Uterus (tissue), 4 donors: ENCODE results near the gene APOL4. TPM values are rescaled to one million over a fixed set of nuclear protein-coding genes. Genes with fewer than 3 reads are reported as not detected.

ENCODE experiments used
- DNase-seq, 2 donors: peaks; one replicate each; pipeline ENCODE4 v3.0.0-alpha.2; 2019 to 2020
- H3K27ac ChIP-seq, 2 donors: fragments of 200-600 bp; sonication (generic); 1 replicate in 1 of 2; 2 replicates in 1 of 2; pipeline ENCODE4 v1.5.1; 2016 to 2018
- H3K27me3 ChIP-seq, 2 donors: fragments of 200-600 bp; sonication (generic); one replicate each; pipeline ENCODE4 v1.5.1; 2018 to 2019; ENCODE audit warnings: control low read depth in 1 of 2
- H3K36me3 ChIP-seq, 2 donors: fragments of 200-600 bp; sonication (generic); one replicate each; pipeline ENCODE4 v1.5.1; 2019; ENCODE audit warnings: control low read depth in 1 of 2
- H3K4me1 ChIP-seq, 2 donors: fragments of 200-600 bp; sonication (generic); one replicate each; pipeline ENCODE4 v1.5.1; 2018 to 2019; ENCODE audit warnings: control low read depth in 1 of 2
- H3K4me3 ChIP-seq, 2 donors: fragments of 200-600 bp; sonication (generic); 1 replicate in 1 of 2; 2 replicates in 1 of 2; pipeline ENCODE4 v1.5.1; 2018 to 2019; ENCODE audit warnings: mild to moderate bottlenecking in 1 of 2
- H3K9me3 ChIP-seq, 2 donors: fragments of 200-600 bp; sonication (generic); one replicate each; pipeline ENCODE4 v1.5.1; 2019; ENCODE audit warnings: control low read depth in 1 of 2
- CTCF ChIP-seq, 4 experiments: fragments of 200-600 bp in 2 of 4; fragments of 450-650 bp in 2 of 4; sonication (generic) in 2 of 4; IDR thresholded peaks; one replicate each; pipeline ENCODE4 v1.5.1; 2016 to 2019; ENCODE audit warnings: antibody characterized with exemption in 4 of 4, mild to moderate bottlenecking in 2 of 4, moderate library complexity in 1 of 4
- POLR2A ChIP-seq, 2 donors: fragments of 450-650 bp; IDR thresholded peaks; one replicate each; pipeline ENCODE4 v1.6.1; 2016; ENCODE audit warnings: antibody characterized with exemption in 2 of 2, mild to moderate bottlenecking in 1 of 2, moderate library complexity in 1 of 2
- intact Hi-C: fragments of 100-400 bp; cut with DNase I; formaldehyde crosslinking; loops from one replicate; pipeline ENCODE4 v1.15.1; 2023; ENCODE audit warnings: low total_unique reads
- total RNA-seq, 4 donors: library from RNA; depleted of rRNA in 3 of 4; stranded (reverse); fragments of >200 nt in 3 of 4; gene quantifications; one replicate each; pipeline versions ENCODE4 v1.1.0 to v1.2.4, GENCODE V29; 2014 to 2023
- donor health status: DM: yes; HTN: yes; CAD: no.

Gene APOL4
- total RNA-seq, 4 donors from 2014 or later, result 1.0 to 35.2 (median 16.9) TPM; not detected in 1

GRCh38 chr22:36144886-36145541, 56.6 kb downstream of the APOL4 start:
- TF ChIP-seq CTCF (IDR thresholded peaks at IDR 0.05) (peak; percentile 76 to 85 (median 79)), POLR2A (IDR thresholded peaks at IDR 0.05) (no peak)
- intact Hi-C loops, result loop anchor here (2.0 kb wide), 1 partner anchor 36 kb away; no protein-coding TSS in a partner anchor
- no peaks in the 10 kb centered on the region for H3K27me3 ChIP-seq
- H3K4me3 ChIP-seq, result no peak overlapping the region
- DNase-seq, result peak; percentile 66 to 76
- H3K27ac ChIP-seq, result peak overlapping the region; percentile 28 to 40
- no peaks in the 10 kb centered on the region for H3K4me1 ChIP-seq
- no peaks in the 10 kb centered on the region for H3K36me3 ChIP-seq
- H3K9me3 ChIP-seq, result no peaks in the 10 kb centered on the region

- intact Hi-C loops, result loop anchor here (2.0 kb wide), 1 partner anchor 37 kb away; no protein-coding TSS in a partner anchor
- TF ChIP-seq POLR2A (IDR thresholded peaks at IDR 0.05) (no peak), CTCF (IDR thresholded peaks at IDR 0.05) (no peak)
- no peaks in the 10 kb centered on the region for H3K4me1 ChIP-seq
- H3K27me3 ChIP-seq, result no peaks in the 10 kb centered on the region
- no peaks in the 10 kb centered on the region for H3K36me3 ChIP-seq
- H3K27ac ChIP-seq, result no peak overlapping the region
- no peak overlapping the region for H3K4me3 ChIP-seq
- no peaks in the 10 kb centered on the region for H3K9me3 ChIP-seq
- DNase-seq, result no peak
Observed at GRCh38 chr22:36143956-36144355, 57.7 kb downstream of the APOL4 start.

GRCh38 chr22:36143066-36143815, 58.4 kb downstream of the APOL4 start:
- Histone ChIP-seq H3K27me3 (no peaks in the 10 kb centered on the region), H3K27ac (no peak overlapping the region), H3K4me3 (no peak overlapping the region), H3K9me3 (no peaks in the 10 kb centered on the region), H3K36me3 (no peaks in the 10 kb centered on the region), H3K4me1 (no peaks in the 10 kb centered on the region)
- TF ChIP-seq CTCF (IDR thresholded peaks at IDR 0.05) (no peak), POLR2A (IDR thresholded peaks at IDR 0.05) (no peak)
- no peak for DNase-seq
- intact Hi-C loops, result no loop called here

GRCh38 chr22:36141481-36141880, 60.1 kb downstream of the APOL4 start:
- Histone ChIP-seq H3K9me3 (no peaks in the 10 kb centered on the region), H3K27me3 (no peaks in the 10 kb centered on the region), H3K36me3 (no peaks in the 10 kb centered on the region), H3K27ac (no peak overlapping the region), H3K4me1 (no peaks in the 10 kb centered on the region), H3K4me3 (no peak overlapping the region)
- no peak for TF ChIP-seq POLR2A (IDR thresholded peaks at IDR 0.05)
- TF ChIP-seq CTCF (IDR thresholded peaks at IDR 0.05), result no peak
- no peak for DNase-seq
- intact Hi-C loops, result no loop called here

Other genes starting within 250 kb of the APOL4 start
- gene RBFOX2, start 173.0 kb downstream of the APOL4 start, total RNA-seq, result 100 to 1,000 TPM in 2 of 4 donors, 10 to 100 TPM in 2; 81.0 to 311 (median 147) TPM
- gene APOL3, start 41.1 kb downstream of the APOL4 start, total RNA-seq, result 100 to 1,000 TPM in 2 of 4 donors, 10 to 100 TPM in 2; 22.1 to 108 (median 76.7) TPM
- 10 to 100 TPM; 15.6 to 96.2 (median 60.3) TPM for gene APOL2, start 37.7 kb upstream of the APOL4 start, total RNA-seq
- gene APOL1, start 51.3 kb upstream of the APOL4 start, total RNA-seq, result 10 to 100 TPM in 3 of 4 donors, 1 to 10 TPM in 1; 9.8 to 89.7 (median 19.9) TPM
- 1,000 to 10,000 TPM in 1 of 4 donors, 100 to 1,000 TPM in 3; 215 to 1,171 (median 400) TPM for gene MYH9, start 186.2 kb upstream of the APOL4 start, total RNA-seq